ENCODE data around the gene LDLRAD4.

LDLRAD4 gene

DNA sequence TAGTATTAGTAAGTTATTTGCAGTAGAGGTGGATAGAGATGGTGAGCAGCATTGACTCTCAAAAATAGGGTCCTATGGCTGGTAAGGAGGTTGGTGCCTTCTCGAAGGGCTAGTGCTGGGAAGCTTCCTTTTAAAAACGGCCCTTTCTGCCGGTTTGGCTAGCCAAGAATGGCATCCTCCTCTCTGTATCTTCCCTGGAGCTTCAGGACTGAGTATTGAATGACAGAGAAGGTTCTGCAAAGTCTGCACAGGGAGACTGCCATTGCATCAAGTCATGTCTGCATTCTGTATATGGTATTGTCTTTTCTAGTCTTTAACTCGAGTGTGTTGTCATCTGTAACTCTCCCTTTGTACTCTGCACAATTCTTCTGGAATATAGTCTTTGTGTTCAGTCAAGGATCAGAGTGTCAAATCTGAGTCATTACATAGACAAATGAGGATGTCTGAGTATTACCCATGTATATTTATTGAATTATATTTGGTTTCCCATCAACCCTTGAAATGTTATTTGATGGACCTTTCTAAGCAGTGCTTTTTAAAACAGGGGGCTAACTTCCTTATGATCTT lies 1.1 kb downstream of the LDLRAD4 start:
- TF ChIP-seq, protein P1, sequence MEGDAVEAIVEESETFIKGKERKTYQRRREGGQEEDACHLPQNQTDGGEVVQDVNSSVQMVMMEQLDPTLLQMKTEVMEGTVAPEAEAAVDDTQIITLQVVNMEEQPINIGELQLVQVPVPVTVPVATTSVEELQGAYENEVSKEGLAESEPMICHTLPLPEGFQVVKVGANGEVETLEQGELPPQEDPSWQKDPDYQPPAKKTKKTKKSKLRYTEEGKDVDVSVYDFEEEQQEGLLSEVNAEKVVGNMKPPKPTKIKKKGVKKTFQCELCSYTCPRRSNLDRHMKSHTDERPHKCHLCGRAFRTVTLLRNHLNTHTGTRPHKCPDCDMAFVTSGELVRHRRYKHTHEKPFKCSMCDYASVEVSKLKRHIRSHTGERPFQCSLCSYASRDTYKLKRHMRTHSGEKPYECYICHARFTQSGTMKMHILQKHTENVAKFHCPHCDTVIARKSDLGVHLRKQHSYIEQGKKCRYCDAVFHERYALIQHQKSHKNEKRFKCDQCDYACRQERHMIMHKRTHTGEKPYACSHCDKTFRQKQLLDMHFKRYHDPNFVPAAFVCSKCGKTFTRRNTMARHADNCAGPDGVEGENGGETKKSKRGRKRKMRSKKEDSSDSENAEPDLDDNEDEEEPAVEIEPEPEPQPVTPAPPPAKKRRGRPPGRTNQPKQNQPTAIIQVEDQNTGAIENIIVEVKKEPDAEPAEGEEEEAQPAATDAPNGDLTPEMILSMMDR (IDR thresholded peaks at IDR 0.05) = no peak
- Histone ChIP-seq H3K4me1 (peaks cover 40% of the 10 kb centered on the region), H3K27me3 (ENCODE audit: control insufficient read depth, insufficient read depth, low read length) (no peaks in the 10 kb centered on the region), H3K9me3 (ENCODE audit: control insufficient read depth, low read length) (no peaks in the 10 kb centered on the region), H3K4me2 (ENCODE audit: low read length) (no peak overlapping the region), H3K36me3 (ENCODE audit: control insufficient read depth, insufficient read depth, low read length) (no peaks in the 10 kb centered on the region), H2AFZ (no peak overlapping the region), H3K9ac (no peak overlapping the region), H3K4me3 (ENCODE audit: low read depth, low read length) (no peak overlapping the region), H3K27ac (peak overlapping the region; percentile 32), H3K79me2 (no peaks in the 10 kb centered on the region)

DNA sequence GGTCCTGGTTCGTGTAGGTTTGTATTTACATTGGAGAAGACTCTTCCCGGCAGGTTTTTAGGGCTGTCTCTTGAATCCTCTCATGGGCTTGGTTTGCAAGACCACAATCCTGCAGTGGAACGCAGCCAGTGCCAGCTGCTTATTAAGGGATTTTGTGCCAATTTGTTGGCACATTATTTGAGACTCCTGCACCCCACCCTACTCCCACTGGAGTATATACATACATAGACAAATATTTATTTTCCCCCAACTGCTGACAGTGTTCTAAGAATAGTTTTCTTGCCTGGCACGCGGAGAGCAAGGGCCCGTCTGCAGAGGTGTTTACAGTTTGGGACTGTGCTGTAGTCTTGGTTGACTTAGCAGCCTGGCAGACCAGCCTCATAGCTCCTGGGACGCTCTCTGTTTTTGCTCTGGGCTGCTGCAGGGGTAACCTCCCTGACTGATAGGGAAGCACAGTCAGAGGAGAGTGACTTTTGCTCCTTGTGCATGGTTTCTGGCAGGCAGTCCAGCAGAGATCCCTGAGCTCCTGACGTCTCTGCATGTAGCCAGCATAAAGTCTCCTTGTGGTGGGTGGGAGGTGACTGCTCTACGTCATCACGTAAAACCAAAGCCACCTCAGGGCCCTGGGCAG lies 1.9 kb downstream of the LDLRAD4 start:
- Histone ChIP-seq H3K4me1 (peaks cover 40% of the 10 kb centered on the region), H3K36me3 (ENCODE audit: control insufficient read depth, insufficient read depth, low read length) (no peaks in the 10 kb centered on the region), H3K27me3 (ENCODE audit: control insufficient read depth, insufficient read depth, low read length) (no peaks in the 10 kb centered on the region), H3K9me3 (ENCODE audit: control insufficient read depth, low read length) (no peaks in the 10 kb centered on the region), H2AFZ (peak overlapping the region; percentile 54), H3K4me2 (ENCODE audit: low read length) (peak overlapping the region; percentile 13), H3K79me2 (peaks cover 6% of the 10 kb centered on the region), H3K4me3 (ENCODE audit: low read depth, low read length) (no peak overlapping the region), H3K27ac (peak overlapping the region; percentile 32), H3K9ac (no peak overlapping the region)
- TF ChIP-seq, protein P1 (IDR thresholded peaks at IDR 0.05) = no peak

DNA sequence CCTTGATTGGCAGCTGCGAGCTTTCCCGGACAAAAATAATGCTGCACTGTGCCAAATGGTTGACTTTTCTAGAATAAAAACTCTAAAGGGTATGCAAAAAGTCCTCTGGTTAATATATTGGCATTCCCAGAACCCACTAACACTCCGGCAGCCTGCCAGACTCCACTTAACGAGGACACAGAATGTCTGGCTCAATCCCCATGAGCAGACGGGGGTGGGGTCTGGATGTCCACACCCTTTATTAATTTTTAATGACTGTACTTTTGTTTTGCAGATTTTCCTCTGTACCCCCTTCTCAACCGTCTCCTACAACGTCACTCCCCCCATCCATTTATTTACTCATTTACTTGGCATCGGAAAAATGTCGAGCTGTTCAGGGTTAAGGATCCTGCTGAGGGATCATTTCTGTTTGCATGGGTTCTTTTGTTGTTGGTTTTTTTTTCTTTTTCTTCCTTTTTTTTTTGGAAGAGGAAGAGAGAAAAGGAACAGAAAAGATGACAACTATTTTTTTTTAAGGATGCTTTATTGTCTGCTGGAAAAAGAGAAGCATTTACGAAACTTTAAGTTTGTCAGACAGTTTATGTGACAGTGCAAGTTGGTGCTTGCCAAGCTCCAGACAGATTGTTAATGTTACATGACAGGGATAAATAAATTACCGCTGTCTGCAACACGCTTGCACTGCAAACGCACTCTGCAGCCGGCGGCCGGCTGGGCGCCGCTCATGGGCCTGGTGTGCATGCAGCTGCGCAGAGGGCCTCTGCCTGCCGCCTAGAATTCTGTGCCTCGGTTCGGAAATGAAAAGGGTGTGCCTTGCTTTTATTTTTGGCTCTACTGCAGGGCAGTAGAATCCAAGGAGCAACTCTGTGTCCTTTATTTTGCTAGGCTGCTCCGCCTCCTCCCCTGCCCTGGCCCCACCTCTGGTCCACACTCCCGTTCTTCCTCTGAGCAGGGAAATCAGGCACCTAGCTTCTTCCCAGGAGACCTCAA lies 3.6 kb downstream of the LDLRAD4 start:
- Histone ChIP-seq H3K27me3 (ENCODE audit: control insufficient read depth, insufficient read depth, low read length) (no peaks in the 10 kb centered on the region), H3K9ac (no peak overlapping the region), H3K4me3 (ENCODE audit: low read depth, low read length) (no peak overlapping the region), H3K27ac (peak overlapping the region; percentile 66), H3K4me2 (ENCODE audit: low read length) (peak overlapping the region; percentile 45), H3K9me3 (ENCODE audit: control insufficient read depth, low read length) (no peaks in the 10 kb centered on the region), H3K4me1 (peaks cover 40% of the 10 kb centered on the region), H2AFZ (peak overlapping the region; percentile 52), H3K36me3 (ENCODE audit: control insufficient read depth, insufficient read depth, low read length) (no peaks in the 10 kb centered on the region), H3K79me2 (peaks cover 8% of the 10 kb centered on the region)
- TF ChIP-seq, protein P1 (IDR thresholded peaks at IDR 0.05) = no peak

DNA sequence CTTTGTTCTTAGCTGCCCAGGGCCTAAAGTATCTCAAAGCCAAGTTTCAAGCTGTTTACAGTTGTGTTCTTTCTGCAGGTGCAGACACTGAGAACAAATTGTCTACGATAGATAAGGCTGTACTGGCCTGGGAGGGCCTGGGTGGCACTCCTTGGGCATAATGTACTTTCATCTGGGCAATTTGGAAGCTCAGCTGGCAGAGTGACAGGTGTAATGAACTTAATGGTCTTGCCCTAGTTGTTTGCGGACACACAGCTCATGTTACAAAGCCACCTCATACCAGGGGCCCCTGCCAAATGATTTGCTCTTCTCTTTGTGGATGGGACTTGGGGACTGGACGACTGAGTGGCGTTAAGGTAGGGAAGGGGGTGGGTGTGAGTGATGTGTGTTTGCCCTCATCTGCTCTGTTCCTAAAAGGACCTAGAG lies 4.3 kb downstream of the LDLRAD4 start:
- Histone ChIP-seq H2AFZ (peak overlapping the region; percentile 52), H3K4me1 (peaks cover 40% of the 10 kb centered on the region), H3K4me3 (ENCODE audit: low read depth, low read length) (no peak overlapping the region), H3K27me3 (ENCODE audit: control insufficient read depth, insufficient read depth, low read length) (no peaks in the 10 kb centered on the region), H3K9ac (no peak overlapping the region), H3K36me3 (ENCODE audit: control insufficient read depth, insufficient read depth, low read length) (no peaks in the 10 kb centered on the region), H3K27ac (peak overlapping the region; percentile 66), H3K79me2 (peaks cover 11% of the 10 kb centered on the region), H3K4me2 (ENCODE audit: low read length) (peak overlapping the region; percentile 45), H3K9me3 (ENCODE audit: control insufficient read depth, low read length) (no peaks in the 10 kb centered on the region)
- TF ChIP-seq, protein P1 (IDR thresholded peaks at IDR 0.05) = no peak
